Stromal cell of bone marrow (primary cell): ENCODE data around the gene POLR3E.
A peak's percentile ranks its signal among the peaks of the same experiment; 100 is the strongest.
"Not testable (repeated sequence)": the region's sequence is repeated elsewhere in the genome, so short reads cannot be mapped to it uniquely, and the experiment has no call there.

Experiments used
- DNase-seq: peaks from one replicate; pipeline ENCODE4 v3.0.0-alpha.2; 2012; ENCODE audit warnings: low read depth

Gene POLR3E

DNA sequence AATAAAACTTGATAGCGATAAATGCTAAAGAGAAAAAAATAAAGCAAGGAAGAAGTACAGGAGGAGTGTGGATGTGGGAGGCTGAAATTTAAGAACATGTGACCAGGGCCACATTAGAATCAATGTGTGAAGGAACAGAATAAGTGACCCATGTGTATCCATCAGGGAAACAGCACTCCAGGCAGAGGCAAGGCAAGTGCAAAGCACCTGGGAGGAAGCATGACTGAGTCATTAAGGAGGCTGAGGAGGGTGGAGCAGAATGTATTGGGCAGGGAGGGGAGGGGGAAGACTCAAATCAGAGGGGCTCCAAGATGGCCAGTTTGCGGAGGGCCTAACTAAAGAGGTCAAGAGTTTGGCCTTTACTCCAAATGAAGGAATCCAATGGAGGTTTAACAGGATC, 69.2 kb downstream of the POLR3E start:
- no peak for DNase-seq

GRCh38 chr16:22366889-22367288, 69.7 kb downstream of the POLR3E start:
- DNase-seq: no peak

GRCh38 chr16:22368200-22368826, 71.1 kb downstream of the POLR3E start:
- DNase-seq: not testable (repeated sequence)

DNA sequence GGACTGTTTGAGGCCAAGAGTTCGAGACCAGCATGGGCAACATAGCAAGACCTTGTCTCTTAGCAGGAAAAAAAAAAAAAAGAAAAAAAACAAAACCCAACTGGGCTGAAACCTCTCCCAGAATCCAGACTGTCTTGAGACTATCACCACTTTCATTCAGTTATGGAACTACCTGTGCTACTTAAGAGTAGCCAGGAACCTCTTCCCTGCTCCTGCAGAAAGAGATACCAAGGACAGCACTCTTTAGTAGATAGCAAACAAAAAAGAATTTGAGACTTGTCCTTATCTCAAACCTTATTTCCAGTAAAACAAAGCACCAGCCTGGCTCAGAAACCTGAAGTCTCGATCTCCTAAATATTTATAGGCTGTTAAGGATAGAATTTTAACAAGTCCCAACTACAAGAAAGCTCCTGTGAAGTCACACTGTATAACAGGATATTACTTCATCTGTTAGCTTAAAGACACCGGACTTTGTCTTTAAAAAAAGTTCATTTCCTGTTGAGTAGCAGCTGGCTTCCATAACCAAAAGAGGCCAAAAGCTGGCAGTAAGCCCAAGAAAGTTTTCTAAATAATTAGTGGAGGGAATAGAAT, 72.1 kb downstream of the POLR3E start:
- no peak for DNase-seq

DNA sequence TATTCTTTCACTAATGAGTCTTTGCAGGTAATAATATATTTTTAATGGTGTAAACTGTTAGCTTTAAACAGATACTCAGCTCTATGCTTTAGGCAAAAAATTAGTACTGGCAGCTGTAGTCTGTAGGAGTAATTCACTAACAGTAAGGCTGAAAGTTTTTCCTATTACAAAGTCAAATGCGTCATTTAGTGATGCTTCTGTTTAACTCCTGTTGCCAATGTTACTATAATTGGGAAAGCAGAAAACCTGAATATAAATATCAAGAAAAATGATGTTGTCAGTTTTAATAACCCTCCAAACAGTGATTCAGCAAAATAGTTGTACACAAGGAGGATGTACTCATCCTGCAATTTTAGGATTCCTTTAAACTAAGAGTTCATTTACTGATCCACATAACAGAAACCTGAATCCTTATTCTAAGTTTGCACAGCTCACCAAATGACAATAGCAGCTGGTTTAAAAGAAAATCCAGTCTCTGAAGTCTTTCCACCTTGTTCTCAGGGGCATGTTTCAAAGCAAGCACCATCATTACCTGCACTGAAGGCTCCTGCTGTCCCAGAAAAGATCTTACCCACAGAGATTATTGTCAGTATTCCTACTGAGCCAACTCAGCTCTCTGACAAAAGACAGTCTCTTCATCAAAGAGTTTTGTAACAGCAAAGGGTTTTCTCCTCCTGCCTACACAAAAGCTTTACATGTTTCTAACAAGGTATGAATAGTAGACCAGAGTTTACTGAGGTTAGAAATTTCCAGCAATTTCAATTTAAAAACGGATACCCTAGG, 73.0 kb downstream of the POLR3E start:
- peak; percentile 64 for DNase-seq

GRCh38 chr16:22372882-22373661, 75.9 kb downstream of the POLR3E start:
- DNase-seq: no peak

- no peak for DNase-seq
These were observed 76.6 kb downstream of the POLR3E start for GRCh38 chr16:22373662-22374310.

DNA sequence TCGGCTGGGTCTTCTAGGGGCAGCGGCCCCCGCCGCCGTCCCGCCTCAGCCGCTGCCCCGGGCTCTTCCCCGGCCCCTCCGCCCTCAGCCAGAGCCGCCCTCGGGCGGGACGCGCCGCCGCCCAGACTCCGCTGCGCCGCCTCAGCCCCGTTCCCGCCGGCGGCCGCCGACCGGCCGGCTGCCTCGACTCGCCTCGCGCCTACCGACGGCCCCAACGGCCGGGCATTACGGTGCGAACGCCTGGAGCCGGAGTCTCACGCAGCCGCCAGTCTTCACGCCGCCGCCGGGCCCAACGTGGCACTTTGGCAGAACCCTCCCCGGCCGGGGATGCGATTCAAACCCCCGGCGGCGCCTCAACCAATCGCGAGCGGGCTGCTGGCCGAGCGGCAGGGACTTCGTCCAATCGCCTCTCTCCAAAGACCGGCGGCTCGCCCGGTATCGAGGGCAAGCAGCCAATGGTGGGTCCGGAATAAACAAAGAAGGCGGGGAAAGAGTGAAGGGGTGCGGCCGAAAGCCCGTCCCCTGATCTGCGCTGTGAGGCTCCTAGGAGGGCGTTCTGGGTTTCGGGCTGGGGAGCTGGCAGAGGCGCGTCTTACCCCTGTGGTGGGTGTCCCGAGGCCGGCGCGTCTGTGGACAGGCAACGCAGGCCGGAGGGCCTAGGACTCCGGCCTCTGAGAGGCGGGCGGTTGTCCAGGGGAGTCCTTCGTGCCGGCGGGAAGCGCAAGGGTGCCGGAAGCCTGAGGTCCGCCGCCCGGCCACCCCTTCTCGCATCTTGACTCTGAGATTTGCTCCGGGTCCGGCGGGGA, 77.3 kb downstream of the POLR3E start, which contains the start of gene CDR2:
Gene CDR2 (minus strand): TSS at position 309 of the 806 bp plus-strand sequence. CDS start 310 bp downstream, outside the sequence.
- peak; percentile 96 for DNase-seq

DNA sequence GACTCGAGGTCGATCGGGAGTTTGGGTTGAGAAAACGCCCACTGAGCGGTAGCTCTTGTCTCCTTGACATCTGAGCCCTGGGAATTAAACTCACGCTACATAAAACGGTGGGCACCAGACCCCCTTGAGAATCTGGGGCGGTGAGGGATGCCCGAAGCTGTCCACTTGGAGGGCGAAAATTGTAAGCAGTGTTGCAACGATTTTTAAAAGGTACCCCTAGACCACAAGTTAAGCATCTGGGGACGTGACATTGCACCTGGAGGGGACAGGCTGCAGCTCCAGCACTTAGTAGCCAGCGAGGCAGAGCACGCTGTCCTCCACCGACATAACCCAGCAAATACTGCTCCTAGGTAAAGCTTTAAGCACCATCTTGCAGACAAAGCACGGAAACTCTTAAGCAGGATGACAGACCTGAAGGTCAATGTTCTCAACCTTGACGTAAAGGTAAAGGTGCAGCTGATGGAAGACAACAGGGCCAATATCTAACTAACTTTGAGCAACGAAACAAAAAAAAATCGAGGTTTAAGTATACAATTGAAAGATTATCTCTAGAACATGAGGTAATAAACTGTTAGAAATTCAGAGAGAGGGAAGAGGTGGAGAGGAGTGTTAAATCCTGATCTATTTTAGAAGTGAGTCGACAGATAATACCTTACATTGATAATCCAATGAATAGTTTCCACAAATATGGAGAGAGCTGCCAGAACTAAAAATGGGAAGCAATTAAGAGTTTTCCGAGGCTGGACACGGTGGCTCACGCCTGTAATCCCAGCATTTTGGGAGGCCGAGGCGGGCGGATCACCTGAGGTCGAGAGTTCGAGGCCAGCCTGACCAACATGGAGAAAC, 78.1 kb downstream of the POLR3E start:
- no peak for DNase-seq

DNA sequence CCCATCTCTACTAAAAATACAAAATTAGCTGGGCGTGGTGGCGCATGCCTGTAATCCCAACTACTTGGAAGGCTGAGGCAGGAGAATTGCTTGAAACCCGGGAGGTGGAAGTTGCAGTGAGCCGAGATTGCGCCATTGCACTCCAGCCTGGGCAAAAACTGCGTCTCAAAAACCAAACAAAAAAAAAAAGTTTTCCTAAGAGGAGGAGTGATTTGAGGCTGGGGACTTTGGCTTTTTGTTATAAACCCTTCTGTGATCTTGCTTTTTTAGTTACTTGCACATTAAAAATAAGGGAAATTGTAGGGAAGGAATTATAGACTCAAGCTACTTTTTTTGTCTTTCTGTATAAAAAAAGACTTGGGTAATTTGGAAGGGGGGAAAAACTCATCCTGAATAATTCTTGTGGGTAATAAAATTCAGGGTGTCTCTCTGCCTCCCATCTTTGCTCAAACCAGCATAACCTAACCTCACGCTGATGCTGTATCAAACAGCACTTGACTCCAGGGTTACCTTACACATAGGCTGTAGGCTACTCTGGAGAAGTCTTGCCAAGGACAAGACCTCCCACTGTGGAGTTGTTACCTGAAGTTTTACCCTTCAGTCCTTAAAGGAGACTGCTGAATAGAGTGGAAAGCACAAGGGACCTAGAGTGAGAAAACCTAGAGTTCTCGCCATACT, 78.9 kb downstream of the POLR3E start:
- no peak for DNase-seq

DNA sequence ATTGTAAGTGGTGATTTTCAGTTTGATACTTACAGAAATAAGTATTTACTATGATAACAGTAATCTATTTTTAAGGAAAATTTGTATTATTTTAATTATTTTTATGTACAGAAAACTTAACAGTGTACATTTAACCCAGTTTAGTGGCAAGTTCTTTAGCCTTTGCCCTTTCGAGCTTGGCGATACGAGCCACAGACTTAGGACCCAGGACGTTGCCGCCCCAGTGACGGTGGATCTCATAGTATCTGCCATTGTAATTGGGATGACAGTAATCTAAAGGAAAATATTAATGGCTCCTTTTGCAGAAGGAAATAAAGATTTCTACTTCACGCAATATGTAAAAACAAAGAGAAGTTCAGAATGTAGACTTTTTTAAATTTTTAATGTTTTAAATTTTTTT, 82.4 kb downstream of the POLR3E start:
- no peak for DNase-seq

DNA sequence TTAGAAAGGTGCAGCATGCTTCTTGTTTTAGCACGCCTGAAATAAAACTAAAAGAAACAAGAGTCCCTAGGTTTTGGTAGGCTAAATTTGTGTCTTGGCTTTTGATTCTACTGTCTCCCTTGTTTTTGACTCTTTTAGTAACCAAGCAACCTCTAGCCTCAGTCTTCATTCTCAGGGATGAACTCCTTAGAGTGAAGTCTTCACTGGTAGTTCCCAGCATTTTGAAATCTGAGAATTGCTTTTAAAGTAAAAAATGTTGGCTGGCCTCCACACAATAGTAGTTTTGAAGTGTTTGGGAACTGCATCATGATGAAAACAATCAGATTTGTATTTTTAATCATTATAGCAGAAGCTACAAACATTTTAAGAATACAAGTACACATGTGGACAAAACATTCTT, 83.3 kb downstream of the POLR3E start:
- DNase-seq: peak; percentile 62

- DNase-seq: no peak
These were observed 84.2 kb downstream of the POLR3E start for GRCh38 chr16:22381392-22381791.

GRCh38 chr16:22383827-22384226, 86.6 kb downstream of the POLR3E start:
- DNase-seq: no peak
